Natural killer cell (primary cell): Measurements from ENCODE around the gene NME2. TPM values are rescaled to one million over a fixed set of nuclear protein-coding genes. Genes with fewer than 3 reads are reported as not detected.

Experiments
- ATAC-seq, 3 donors: fragments of 150-1000 bp in 2 of 3; fragments of 200-7000 bp in 1 of 3; cut with Tn5 transposase; 1 replicate in 1 of 3; 2 replicates in 2 of 3; pipeline ENCODE4 v1.10.0; 2021; ENCODE audit warnings: mild to moderate bottlenecking in 2 of 3, moderate library complexity in 2 of 3
- DNase-seq, 2 donors: peaks; one replicate each; pipeline versions ENCODE4 v3.0.0 to v3.0.0-alpha.2; 2013 to 2021; ENCODE audit warnings: mixed read lengths in 1 of 2
- H3K27ac ChIP-seq: one replicate; pipeline ENCODE4 v1.5.1; 2013; ENCODE audit warnings: mild to moderate bottlenecking, low read length
- H3K27me3 ChIP-seq: one replicate; pipeline ENCODE4 v1.6.1; 2013; ENCODE audit warnings: low read length; ENCODE audit not compliant: control insufficient read depth, insufficient read depth
- H3K36me3 ChIP-seq: one replicate; pipeline ENCODE4 v1.6.1; 2013; ENCODE audit warnings: low read length; ENCODE audit not compliant: control insufficient read depth, insufficient read depth
- H3K4me1 ChIP-seq: one replicate; pipeline ENCODE4 v1.6.1; 2013; ENCODE audit warnings: low read length; ENCODE audit not compliant: control insufficient read depth, insufficient read depth
- H3K4me3 ChIP-seq: one replicate; pipeline ENCODE4 v1.5.1; 2013; ENCODE audit warnings: low read length
- H3K9me3 ChIP-seq: one replicate; pipeline ENCODE4 v1.6.1; 2013; ENCODE audit warnings: low read length; ENCODE audit not compliant: control insufficient read depth, insufficient read depth
- H3K27ac Mint-ChIP-seq, 2 donors: one replicate each; pipeline ENCODE4 v1.8.0; 2022; ENCODE audit warnings: mild to moderate bottlenecking in 2 of 2, mixed read lengths in 2 of 2, moderate library complexity in 1 of 2
- H3K27me3 Mint-ChIP-seq, 2 donors: one replicate each; pipeline ENCODE4 v1.8.0; 2022; ENCODE audit warnings: low read depth in 2 of 2, mixed read lengths in 2 of 2
- H3K36me3 Mint-ChIP-seq: one replicate; pipeline ENCODE4 v1.8.0; 2022; ENCODE audit warnings: mixed read lengths
- H3K4me1 Mint-ChIP-seq, 2 donors: one replicate each; pipeline ENCODE4 v1.8.0; 2022; ENCODE audit warnings: mixed read lengths in 2 of 2
- H3K4me3 Mint-ChIP-seq: one replicate; pipeline ENCODE4 v1.8.0; 2022; ENCODE audit warnings: mild to moderate bottlenecking, moderate library complexity, mixed read lengths
- H3K9me3 Mint-ChIP-seq, 2 donors: one replicate each; pipeline ENCODE4 v1.8.0; 2022; ENCODE audit warnings: mixed read lengths in 2 of 2
- CTCF ChIP-seq: fragments of 200-600 bp; IDR thresholded peaks from one replicate; pipeline ENCODE4 v1.8.0; 2022; ENCODE audit warnings: antibody characterized with exemption
- WGBS: methylation state at CpG from one replicate; pipeline ENCODE4 v1.1.7; 2013; ENCODE audit warnings: missing lambda C conversion rate; ENCODE audit not compliant: insufficient coverage; 5-methylcytosine and 5-hydroxymethylcytosine counted together
- intact Hi-C: fragments of 100-400 bp; cut with micrococcal nuclease; formaldehyde crosslinking; loops from one replicate; pipeline ENCODE4 v1.14.2; 2022
- total RNA-seq, 4 donors: library from RNA; stranded (reverse); fragments of 120-200 nt in 1 of 4; gene quantifications; one replicate each; pipeline versions ENCODE4 v1.2.3 to v1.2.4, GENCODE V29; 2013 to 2022

The NME2 gene
- total RNA-seq, 3 donors from 2014 or later (not counting 1 experiment from before 2014, with no cell fraction given), result 100 to 109 (median 101) TPM

- no peaks in the 10 kb centered on the region for H3K4me1 Mint-ChIP-seq
- no peak overlapping the region for H3K4me3 ChIP-seq
- no peak overlapping the region for H3K4me3 Mint-ChIP-seq
- no peaks in the 10 kb centered on the region for H3K36me3 ChIP-seq
- DNase-seq (no peak), ATAC-seq (no peak)
- intact Hi-C loops, result no loop called here
- no peaks in the 10 kb centered on the region for H3K4me1 ChIP-seq
- H3K27ac ChIP-seq, result no peak overlapping the region
- H3K27ac Mint-ChIP-seq, result no peak overlapping the region
- H3K9me3 ChIP-seq, result no peaks in the 10 kb centered on the region
- TF ChIP-seq CTCF, result no peak
- no peaks in the 10 kb centered on the region for H3K9me3 Mint-ChIP-seq
- 95% methylated on average over 3 of the region's 3 CpGs for WGBS
- H3K27me3 ChIP-seq, result no peaks in the 10 kb centered on the region
- peaks cover 0 to 6% of the 10 kb centered on the region in 2 donors for H3K27me3 Mint-ChIP-seq
- H3K36me3 Mint-ChIP-seq, result no peaks in the 10 kb centered on the region
Measured at GRCh38 chr17:51135956-51136355, 30.3 kb upstream of the NME2 start.

- Histone ChIP-seq H3K36me3 (no peaks in the 10 kb centered on the region), H3K4me1 (no peaks in the 10 kb centered on the region), H3K4me3 (no peak overlapping the region), H3K27me3 (no peaks in the 10 kb centered on the region), H3K9me3 (no peaks in the 10 kb centered on the region), H3K27ac (no peak overlapping the region)
- no peak for TF ChIP-seq CTCF
- Mint-ChIP-seq H3K4me3 (no peak overlapping the region), H3K9me3 (no peaks in the 10 kb centered on the region), H3K27me3 (peaks cover 0 to 5% of the 10 kb centered on the region in 2 donors), H3K36me3 (no peaks in the 10 kb centered on the region), H3K4me1 (no peaks in the 10 kb centered on the region), H3K27ac (no peak overlapping the region)
- WGBS, result 100% methylated on average over 1 of the region's 2 CpGs
- DNase-seq (no peak), ATAC-seq (no peak)
- intact Hi-C loops, result no loop called here
Measured at GRCh38 chr17:51142597-51142996, 23.6 kb upstream of the NME2 start.

- H3K27ac Mint-ChIP-seq, result no peak overlapping the region
- H3K27me3 Mint-ChIP-seq, result peaks cover 0 to 5% of the 10 kb centered on the region in 2 donors
- ATAC-seq, result no peak
- H3K27me3 ChIP-seq, result no peaks in the 10 kb centered on the region
- intact Hi-C loops, result no loop called here
- 90% methylated on average over 5 of the region's 6 CpGs for WGBS
- H3K4me3 Mint-ChIP-seq, result no peak overlapping the region
- H3K9me3 Mint-ChIP-seq, result no peaks in the 10 kb centered on the region
- no peaks in the 10 kb centered on the region for H3K4me1 Mint-ChIP-seq
- H3K27ac ChIP-seq, result no peak overlapping the region
- TF ChIP-seq CTCF, result no peak
- no peak overlapping the region for H3K4me3 ChIP-seq
- no peaks in the 10 kb centered on the region for H3K4me1 ChIP-seq
- H3K9me3 ChIP-seq, result no peaks in the 10 kb centered on the region
- DNase-seq, result no peak
- H3K36me3 ChIP-seq, result no peaks in the 10 kb centered on the region
- H3K36me3 Mint-ChIP-seq, result no peaks in the 10 kb centered on the region
Measured at GRCh38 chr17:51144266-51145022, 21.8 kb upstream of the NME2 start.

- H3K36me3 Mint-ChIP-seq, result no peaks in the 10 kb centered on the region
- 64% methylated on average over 3 of the region's 4 CpGs for WGBS
- no peak overlapping the region for H3K27ac Mint-ChIP-seq
- Histone ChIP-seq H3K4me1 (peaks cover under 1% of the 10 kb centered on the region), H3K9me3 (no peaks in the 10 kb centered on the region), H3K27ac (no peak overlapping the region), H3K4me3 (no peak overlapping the region), H3K36me3 (no peaks in the 10 kb centered on the region), H3K27me3 (no peaks in the 10 kb centered on the region)
- intact Hi-C loops, result no loop called here
- H3K27me3 Mint-ChIP-seq, result peaks cover 0 to 5% of the 10 kb centered on the region in 2 donors
- H3K4me3 Mint-ChIP-seq, result no peak overlapping the region
- no peak for TF ChIP-seq CTCF
- no peaks in the 10 kb centered on the region for H3K4me1 Mint-ChIP-seq
- H3K9me3 Mint-ChIP-seq, result no peaks in the 10 kb centered on the region
- ATAC-seq (no peak), DNase-seq (no peak)
Measured at GRCh38 chr17:51147650-51148049, 18.6 kb upstream of the NME2 start.
